ENCODE measurements around the gene HEG1.

- TF ChIP-seq EZH2 (IDR thresholded peaks at IDR 0.05; ENCODE audit: low read depth, unreplicated experiment) (no peak), REST (IDR thresholded peaks at IDR 0.05; ENCODE audit: unreplicated experiment) (no peak), CTCF (conservative IDR thresholded peaks at IDR 0.05; ENCODE audit: low read depth in 2 of 2) (no peak), ZNF114 (CRISPR knock-in tag; IDR thresholded peaks at IDR 0.05) (no peak), POLR2AphosphoS5 (IDR thresholded peaks at IDR 0.05; ENCODE audit: low read depth) (no peak), EZH2phosphoT487 (IDR thresholded peaks at IDR 0.05; ENCODE audit: unreplicated experiment) (no peak), CREB1 (CRISPR knock-in tag; IDR thresholded peaks at IDR 0.05; ENCODE audit: low read depth) (no peak), JUNB (IDR thresholded peaks at IDR 0.05; ENCODE audit: unreplicated experiment) (no peak), ZNF331 (CRISPR knock-in tag; IDR thresholded peaks at IDR 0.05; ENCODE audit: low read depth) (no peak), STAT1 (IDR thresholded peaks at IDR 0.05; ENCODE audit: unreplicated experiment) (no peak), NANOG (IDR thresholded peaks at IDR 0.05; ENCODE audit: borderline replicate concordance) (no peak)
- TF ChIP-seq, protein P1, sequence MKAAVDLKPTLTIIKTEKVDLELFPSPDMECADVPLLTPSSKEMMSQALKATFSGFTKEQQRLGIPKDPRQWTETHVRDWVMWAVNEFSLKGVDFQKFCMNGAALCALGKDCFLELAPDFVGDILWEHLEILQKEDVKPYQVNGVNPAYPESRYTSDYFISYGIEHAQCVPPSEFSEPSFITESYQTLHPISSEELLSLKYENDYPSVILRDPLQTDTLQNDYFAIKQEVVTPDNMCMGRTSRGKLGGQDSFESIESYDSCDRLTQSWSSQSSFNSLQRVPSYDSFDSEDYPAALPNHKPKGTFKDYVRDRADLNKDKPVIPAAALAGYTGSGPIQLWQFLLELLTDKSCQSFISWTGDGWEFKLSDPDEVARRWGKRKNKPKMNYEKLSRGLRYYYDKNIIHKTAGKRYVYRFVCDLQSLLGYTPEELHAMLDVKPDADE (IDR thresholded peaks at IDR 0.05) = no peak
- TF ChIP-seq, protein P2, sequence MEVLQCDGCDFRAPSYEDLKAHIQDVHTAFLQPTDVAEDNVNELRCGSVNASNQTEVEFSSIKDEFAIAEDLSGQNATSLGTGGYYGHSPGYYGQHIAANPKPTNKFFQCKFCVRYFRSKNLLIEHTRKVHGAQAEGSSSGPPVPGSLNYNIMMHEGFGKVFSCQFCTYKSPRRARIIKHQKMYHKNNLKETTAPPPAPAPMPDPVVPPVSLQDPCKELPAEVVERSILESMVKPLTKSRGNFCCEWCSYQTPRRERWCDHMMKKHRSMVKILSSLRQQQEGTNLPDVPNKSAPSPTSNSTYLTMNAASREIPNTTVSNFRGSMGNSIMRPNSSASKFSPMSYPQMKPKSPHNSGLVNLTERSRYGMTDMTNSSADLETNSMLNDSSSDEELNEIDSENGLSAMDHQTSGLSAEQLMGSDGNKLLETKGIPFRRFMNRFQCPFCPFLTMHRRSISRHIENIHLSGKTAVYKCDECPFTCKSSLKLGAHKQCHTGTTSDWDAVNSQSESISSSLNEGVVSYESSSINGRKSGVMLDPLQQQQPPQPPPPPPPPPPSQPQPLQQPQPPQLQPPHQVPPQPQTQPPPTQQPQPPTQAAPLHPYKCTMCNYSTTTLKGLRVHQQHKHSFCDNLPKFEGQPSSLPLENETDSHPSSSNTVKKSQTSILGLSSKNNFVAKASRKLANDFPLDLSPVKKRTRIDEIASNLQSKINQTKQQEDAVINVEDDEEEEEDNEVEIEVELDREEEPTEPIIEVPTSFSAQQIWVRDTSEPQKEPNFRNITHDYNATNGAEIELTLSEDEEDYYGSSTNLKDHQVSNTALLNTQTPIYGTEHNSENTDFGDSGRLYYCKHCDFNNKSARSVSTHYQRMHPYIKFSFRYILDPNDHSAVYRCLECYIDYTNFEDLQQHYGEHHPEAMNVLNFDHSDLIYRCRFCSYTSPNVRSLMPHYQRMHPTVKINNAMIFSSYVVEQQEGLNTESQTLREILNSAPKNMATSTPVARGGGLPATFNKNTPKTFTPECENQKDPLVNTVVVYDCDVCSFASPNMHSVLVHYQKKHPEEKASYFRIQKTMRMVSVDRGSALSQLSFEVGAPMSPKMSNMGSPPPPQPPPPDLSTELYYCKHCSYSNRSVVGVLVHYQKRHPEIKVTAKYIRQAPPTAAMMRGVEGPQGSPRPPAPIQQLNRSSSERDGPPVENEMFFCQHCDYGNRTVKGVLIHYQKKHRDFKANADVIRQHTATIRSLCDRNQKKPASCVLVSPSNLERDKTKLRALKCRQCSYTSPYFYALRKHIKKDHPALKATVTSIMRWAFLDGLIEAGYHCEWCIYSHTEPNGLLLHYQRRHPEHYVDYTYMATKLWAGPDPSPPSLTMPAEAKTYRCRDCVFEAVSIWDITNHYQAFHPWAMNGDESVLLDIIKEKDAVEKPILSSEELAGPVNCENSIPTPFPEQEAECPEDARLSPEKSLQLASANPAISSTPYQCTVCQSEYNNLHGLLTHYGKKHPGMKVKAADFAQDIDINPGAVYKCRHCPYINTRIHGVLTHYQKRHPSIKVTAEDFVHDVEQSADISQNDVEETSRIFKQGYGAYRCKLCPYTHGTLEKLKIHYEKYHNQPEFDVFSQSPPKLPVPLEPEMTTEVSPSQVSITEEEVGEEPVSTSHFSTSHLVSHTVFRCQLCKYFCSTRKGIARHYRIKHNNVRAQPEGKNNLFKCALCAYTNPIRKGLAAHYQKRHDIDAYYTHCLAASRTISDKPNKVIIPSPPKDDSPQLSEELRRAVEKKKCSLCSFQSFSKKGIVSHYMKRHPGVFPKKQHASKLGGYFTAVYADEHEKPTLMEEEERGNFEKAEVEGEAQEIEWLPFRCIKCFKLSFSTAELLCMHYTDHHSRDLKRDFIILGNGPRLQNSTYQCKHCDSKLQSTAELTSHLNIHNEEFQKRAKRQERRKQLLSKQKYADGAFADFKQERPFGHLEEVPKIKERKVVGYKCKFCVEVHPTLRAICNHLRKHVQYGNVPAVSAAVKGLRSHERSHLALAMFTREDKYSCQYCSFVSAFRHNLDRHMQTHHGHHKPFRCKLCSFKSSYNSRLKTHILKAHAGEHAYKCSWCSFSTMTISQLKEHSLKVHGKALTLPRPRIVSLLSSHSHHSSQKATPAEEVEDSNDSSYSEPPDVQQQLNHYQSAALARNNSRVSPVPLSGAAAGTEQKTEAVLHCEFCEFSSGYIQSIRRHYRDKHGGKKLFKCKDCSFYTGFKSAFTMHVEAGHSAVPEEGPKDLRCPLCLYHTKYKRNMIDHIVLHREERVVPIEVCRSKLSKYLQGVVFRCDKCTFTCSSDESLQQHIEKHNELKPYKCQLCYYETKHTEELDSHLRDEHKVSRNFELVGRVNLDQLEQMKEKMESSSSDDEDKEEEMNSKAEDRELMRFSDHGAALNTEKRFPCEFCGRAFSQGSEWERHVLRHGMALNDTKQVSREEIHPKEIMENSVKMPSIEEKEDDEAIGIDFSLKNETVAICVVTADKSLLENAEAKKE (CRISPR knock-in tag; IDR thresholded peaks at IDR 0.05) = no peak
Observed at GRCh38 chr3:124965413-124965812, 90.4 kb downstream of the HEG1 start.
